HL-60/S4 treated with retinoic acid at 250 ng/mL for 4 days and 3 days (cell line): ENCODE measurements around the gene NCAN.

ENCODE experiments used
- in situ Hi-C: fragments of 300-500 bp; cut with MboI; formaldehyde crosslinking; loops from 2 replicates; pipeline ENCODE4 v1.7.0; 2022; ENCODE audit warnings: low sequenced_read_pairs

The NCAN gene

GRCh38 chr19:19279062-19279612 lies 67.4 kb downstream of the NCAN start:
- in situ Hi-C loops, result no loop called here

- in situ Hi-C loops, result no loop called here
These were observed 68.1 kb downstream of the NCAN start for GRCh38 chr19:19279853-19280252.

GRCh38 chr19:19280561-19280960 lies 68.8 kb downstream of the NCAN start:
- in situ Hi-C loops, result no loop called here

- in situ Hi-C loops, result no loop called here
These were observed 73.9 kb downstream of the NCAN start for GRCh38 chr19:19285686-19286085.

GRCh38 chr19:19292607-19293006 lies 80.8 kb downstream of the NCAN start:
- in situ Hi-C loops, result no loop called here

- in situ Hi-C loops, result no loop called here
These were observed 83.2 kb downstream of the NCAN start for GRCh38 chr19:19294914-19295313.

GRCh38 chr19:19296953-19297689 lies 85.4 kb downstream of the NCAN start:
- in situ Hi-C loops, result no loop called here

- in situ Hi-C loops, result no loop called here
These were observed 86.0 kb downstream of the NCAN start for GRCh38 chr19:19297759-19298158.

GRCh38 chr19:19300613-19301012 lies 88.9 kb downstream of the NCAN start:
- in situ Hi-C loops, result no loop called here
